Measurements from ENCODE around the gene NEURL4.
A peak's percentile ranks its signal among the peaks of the same experiment; 100 is the strongest.

NEURL4 gene

GRCh38 chr17:7332111-7332510 is 3.0 kb upstream of the NEURL4 start:
- 49 to 60% methylated on average over 4 to 7 of the region's 7 CpGs for WGBS, 2 experiments (ENCODE audit: insufficient coverage in 2 of 2)

DNA sequence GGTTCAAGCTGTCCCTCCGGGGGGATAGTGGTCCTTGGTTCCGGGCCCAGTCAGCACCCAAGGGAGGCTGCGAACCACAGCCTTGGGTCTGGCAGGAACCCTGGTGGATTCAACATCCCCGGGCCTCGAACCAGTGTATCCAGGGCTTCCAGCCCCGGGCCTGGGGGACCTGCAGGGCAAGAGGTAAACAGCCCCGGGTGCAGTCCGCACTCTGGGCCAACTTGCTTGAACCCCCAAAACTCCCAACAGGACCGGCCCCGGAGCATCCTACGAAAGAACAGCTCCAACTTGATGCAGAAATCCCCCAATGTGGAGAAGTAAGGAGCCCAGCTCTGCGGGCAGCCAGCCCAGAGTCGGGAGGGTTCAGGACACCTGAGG is 1.5 kb upstream of the NEURL4 start:
- no peaks in the 10 kb centered on the region for H3K4me1 ChIP-seq (ENCODE audit: control insufficient read depth, insufficient read depth, low read length, poor library complexity, severe bottlenecking)
- H3K4me3 ChIP-seq (ENCODE audit: extremely low read depth, insufficient read depth, low read length, poor library complexity, severe bottlenecking), result peak overlapping the region; percentile 88
- H3K27ac ChIP-seq (ENCODE audit: low read depth, low read length, severe bottlenecking), result peak overlapping the region; percentile 89
- no peaks in the 10 kb centered on the region for H3K9me3 ChIP-seq (ENCODE audit: control insufficient read depth, low read length)
- peaks cover 17% of the 10 kb centered on the region for H3K36me3 ChIP-seq (ENCODE audit: control insufficient read depth, insufficient read depth, low read length)
- 78 to 81% methylated on average over 9 to 11 of the region's 13 CpGs for WGBS, 2 experiments (ENCODE audit: insufficient coverage in 2 of 2)

More at GRCh38 chr17:7332111-7332510, 3.0 kb upstream of the NEURL4 start:
- Histone ChIP-seq H3K27ac (ENCODE audit: low read depth, low read length, severe bottlenecking) (no peak overlapping the region), H3K4me3 (ENCODE audit: extremely low read depth, insufficient read depth, low read length, poor library complexity, severe bottlenecking) (no peak overlapping the region), H3K36me3 (ENCODE audit: control insufficient read depth, insufficient read depth, low read length) (peaks cover 2% of the 10 kb centered on the region), H3K9me3 (ENCODE audit: control insufficient read depth, low read length) (no peaks in the 10 kb centered on the region), H3K4me1 (ENCODE audit: control insufficient read depth, insufficient read depth, low read length, poor library complexity, severe bottlenecking) (peaks cover 6% of the 10 kb centered on the region)

- H3K4me3 ChIP-seq (ENCODE audit: extremely low read depth, insufficient read depth, low read length, poor library complexity, severe bottlenecking), result peak overlapping the region; percentile 88
- no peaks in the 10 kb centered on the region for H3K4me1 ChIP-seq (ENCODE audit: control insufficient read depth, insufficient read depth, low read length, poor library complexity, severe bottlenecking)
- WGBS, 2 experiments (ENCODE audit: insufficient coverage in 2 of 2), result 5% methylated on average over 29 to 30 of the region's 34 CpGs
- peaks cover 21% of the 10 kb centered on the region for H3K36me3 ChIP-seq (ENCODE audit: control insufficient read depth, insufficient read depth, low read length)
- H3K9me3 ChIP-seq (ENCODE audit: control insufficient read depth, low read length), result no peaks in the 10 kb centered on the region
- H3K27ac ChIP-seq (ENCODE audit: low read depth, low read length, severe bottlenecking), result peak overlapping the region; percentile 89
These were observed 982 bp upstream of the NEURL4 start for GRCh38 chr17:7329997-7330637.

GRCh38 chr17:7329374-7329996 is 350 bp upstream of the NEURL4 start:
- no peaks in the 10 kb centered on the region for H3K4me1 ChIP-seq (ENCODE audit: control insufficient read depth, insufficient read depth, low read length, poor library complexity, severe bottlenecking)
- no peaks in the 10 kb centered on the region for H3K9me3 ChIP-seq (ENCODE audit: control insufficient read depth, low read length)
- peaks cover 25% of the 10 kb centered on the region for H3K36me3 ChIP-seq (ENCODE audit: control insufficient read depth, insufficient read depth, low read length)
- WGBS, 2 experiments (ENCODE audit: insufficient coverage in 2 of 2), result 0% methylated on average over 36 to 39 of the region's 43 CpGs
- H3K4me3 ChIP-seq (ENCODE audit: extremely low read depth, insufficient read depth, low read length, poor library complexity, severe bottlenecking), result peak overlapping the region; percentile 88
- peak overlapping the region; percentile 89 for H3K27ac ChIP-seq (ENCODE audit: low read depth, low read length, severe bottlenecking)

GRCh38 chr17:7328009-7328408 is 1.1 kb downstream of the NEURL4 start:
- Histone ChIP-seq H3K36me3 (ENCODE audit: control insufficient read depth, insufficient read depth, low read length) (peaks cover 38% of the 10 kb centered on the region), H3K4me1 (ENCODE audit: control insufficient read depth, insufficient read depth, low read length, poor library complexity, severe bottlenecking) (no peaks in the 10 kb centered on the region), H3K9me3 (ENCODE audit: control insufficient read depth, low read length) (no peaks in the 10 kb centered on the region), H3K4me3 (ENCODE audit: extremely low read depth, insufficient read depth, low read length, poor library complexity, severe bottlenecking) (peak overlapping the region; percentile 88), H3K27ac (ENCODE audit: low read depth, low read length, severe bottlenecking) (no peak overlapping the region)
- WGBS, 2 experiments (ENCODE audit: insufficient coverage in 2 of 2), result 100% methylated on average over 1 of the region's 1 CpG

GRCh38 chr17:7327501-7327900 is 1.6 kb downstream of the NEURL4 start:
- no peaks in the 10 kb centered on the region for H3K4me1 ChIP-seq (ENCODE audit: control insufficient read depth, insufficient read depth, low read length, poor library complexity, severe bottlenecking)
- H3K27ac ChIP-seq (ENCODE audit: low read depth, low read length, severe bottlenecking), result no peak overlapping the region
- WGBS, 2 experiments (ENCODE audit: insufficient coverage in 2 of 2), result 95 to 98% methylated on average over 11 to 16 of the region's 17 CpGs
- no peaks in the 10 kb centered on the region for H3K9me3 ChIP-seq (ENCODE audit: control insufficient read depth, low read length)
- H3K36me3 ChIP-seq (ENCODE audit: control insufficient read depth, insufficient read depth, low read length), result peaks cover 43% of the 10 kb centered on the region
- no peak overlapping the region for H3K4me3 ChIP-seq (ENCODE audit: extremely low read depth, insufficient read depth, low read length, poor library complexity, severe bottlenecking)

GRCh38 chr17:7327056-7327455 is 2.1 kb downstream of the NEURL4 start:
- H3K4me1 ChIP-seq (ENCODE audit: control insufficient read depth, insufficient read depth, low read length, poor library complexity, severe bottlenecking), result no peaks in the 10 kb centered on the region
- 83% methylated on average over 1 of the region's 7 CpGs; no CpG with 5 or more reads in 1 of the 2 experiments for WGBS, 2 experiments (ENCODE audit: insufficient coverage in 2 of 2)
- H3K27ac ChIP-seq (ENCODE audit: low read depth, low read length, severe bottlenecking), result no peak overlapping the region
- no peak overlapping the region for H3K4me3 ChIP-seq (ENCODE audit: extremely low read depth, insufficient read depth, low read length, poor library complexity, severe bottlenecking)
- no peaks in the 10 kb centered on the region for H3K9me3 ChIP-seq (ENCODE audit: control insufficient read depth, low read length)
- peaks cover 47% of the 10 kb centered on the region for H3K36me3 ChIP-seq (ENCODE audit: control insufficient read depth, insufficient read depth, low read length)

- Histone ChIP-seq H3K36me3 (ENCODE audit: control insufficient read depth, insufficient read depth, low read length) (peaks cover 55% of the 10 kb centered on the region), H3K27ac (ENCODE audit: low read depth, low read length, severe bottlenecking) (no peak overlapping the region), H3K4me3 (ENCODE audit: extremely low read depth, insufficient read depth, low read length, poor library complexity, severe bottlenecking) (no peak overlapping the region), H3K4me1 (ENCODE audit: control insufficient read depth, insufficient read depth, low read length, poor library complexity, severe bottlenecking) (no peaks in the 10 kb centered on the region), H3K9me3 (ENCODE audit: control insufficient read depth, low read length) (no peaks in the 10 kb centered on the region)
- WGBS, 2 experiments (ENCODE audit: insufficient coverage in 2 of 2), result 83 to 97% methylated on average over 5 to 6 of the region's 11 CpGs
These were observed 2.9 kb downstream of the NEURL4 start for GRCh38 chr17:7326186-7326585.

GRCh38 chr17:7325031-7325528 is 4.1 kb downstream of the NEURL4 start:
- H3K4me3 ChIP-seq (ENCODE audit: extremely low read depth, insufficient read depth, low read length, poor library complexity, severe bottlenecking), result no peak overlapping the region
- H3K36me3 ChIP-seq (ENCODE audit: control insufficient read depth, insufficient read depth, low read length), result peaks cover 66% of the 10 kb centered on the region
- H3K27ac ChIP-seq (ENCODE audit: low read depth, low read length, severe bottlenecking), result no peak overlapping the region
- no peaks in the 10 kb centered on the region for H3K9me3 ChIP-seq (ENCODE audit: control insufficient read depth, low read length)
- WGBS, 2 experiments (ENCODE audit: insufficient coverage in 2 of 2), result 97 to 100% methylated on average over 7 to 8 of the region's 19 CpGs
- no peaks in the 10 kb centered on the region for H3K4me1 ChIP-seq (ENCODE audit: control insufficient read depth, insufficient read depth, low read length, poor library complexity, severe bottlenecking)

DNA sequence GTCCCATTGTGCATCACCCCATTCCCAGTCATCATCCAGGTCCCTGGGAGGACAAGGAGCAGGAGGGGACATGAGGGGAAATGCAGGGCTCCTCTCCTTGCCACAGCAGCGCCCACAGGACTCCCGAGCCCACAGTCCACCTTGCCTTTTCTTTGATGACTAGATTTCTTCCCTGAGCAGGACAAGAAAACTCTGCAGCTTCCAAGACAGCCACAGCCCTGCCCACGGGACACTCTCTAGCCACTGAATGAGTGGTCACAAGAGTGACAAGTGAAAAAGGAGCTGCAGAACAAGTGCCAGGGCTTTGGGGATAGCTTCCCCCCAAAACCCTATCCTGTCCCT is 4.7 kb downstream of the NEURL4 start:
- H3K9me3 ChIP-seq (ENCODE audit: control insufficient read depth, low read length), result no peaks in the 10 kb centered on the region
- 78 to 95% methylated on average over 3 of the region's 3 CpGs for WGBS, 2 experiments (ENCODE audit: insufficient coverage in 2 of 2)
- no peak overlapping the region for H3K4me3 ChIP-seq (ENCODE audit: extremely low read depth, insufficient read depth, low read length, poor library complexity, severe bottlenecking)
- no peak overlapping the region for H3K27ac ChIP-seq (ENCODE audit: low read depth, low read length, severe bottlenecking)
- peaks cover 68% of the 10 kb centered on the region for H3K36me3 ChIP-seq (ENCODE audit: control insufficient read depth, insufficient read depth, low read length)
- H3K4me1 ChIP-seq (ENCODE audit: control insufficient read depth, insufficient read depth, low read length, poor library complexity, severe bottlenecking), result no peaks in the 10 kb centered on the region
